ENCODE data around the gene STK33.

- TF ChIP-seq CTCF (conservative IDR thresholded peaks at IDR 0.05) (no peak), EZH2 (IDR thresholded peaks at IDR 0.05; ENCODE audit: low read depth) (no peak)
Observed at GRCh38 chr11:8408151-8408941, 185.7 kb downstream of the STK33 start.
